ENCODE results near the gene MRPL9. TPM values are rescaled to one million over a fixed set of nuclear protein-coding genes. Genes with fewer than 3 reads are reported as not detected.

Gene MRPL9
- total RNA-seq, 1 donor from 2014 or later, result 34.1 TPM

DNA sequence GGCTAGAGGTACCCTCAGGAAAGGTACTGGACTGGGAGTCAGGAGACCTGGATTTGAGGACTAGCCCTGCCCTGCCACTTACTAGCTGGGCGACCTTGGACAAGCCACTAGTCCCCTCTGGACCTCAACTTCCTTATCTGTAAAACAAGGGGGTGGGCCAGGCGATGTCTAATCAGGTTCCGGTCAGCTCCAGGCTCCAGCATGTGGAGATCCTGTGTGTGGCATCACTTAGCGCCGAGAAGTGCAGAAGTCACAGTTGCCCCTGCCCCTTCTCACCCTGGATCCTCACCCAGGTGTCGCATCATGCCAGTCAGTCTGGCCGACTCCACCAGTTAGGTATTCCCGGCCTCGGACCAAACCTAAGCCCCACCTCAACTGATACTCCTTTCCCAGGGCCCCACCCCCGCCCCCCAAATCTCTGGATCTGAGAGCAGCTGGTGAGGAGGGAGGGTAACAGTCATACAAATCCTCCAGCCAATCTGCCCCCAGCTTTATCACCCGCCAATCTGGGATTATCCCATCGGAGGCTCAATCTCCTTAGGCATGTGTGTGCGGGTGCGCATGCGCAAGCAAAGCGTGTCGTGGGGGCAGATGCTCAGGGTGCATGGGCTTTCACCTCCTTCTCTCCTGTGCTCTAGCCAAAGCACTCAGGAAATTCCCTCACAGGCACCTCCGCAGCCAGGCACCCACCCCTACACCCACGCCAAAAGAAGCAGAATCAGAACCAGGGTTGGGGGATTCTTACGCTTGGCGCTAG is 52.1 kb downstream of the MRPL9 start:
- DNase-seq (ENCODE audit: extremely low spot score in 2 of 2), result no peak
- intact Hi-C loops (cut with DNase I), result no loop called here
- no peak overlapping the region for H3K27ac ChIP-seq
- peaks cover under 1% of the 10 kb centered on the region for H3K4me1 ChIP-seq
- H3K36me3 ChIP-seq, result no peaks in the 10 kb centered on the region
- no peaks in the 10 kb centered on the region for H3K27me3 ChIP-seq
- no peak for TF ChIP-seq POLR2AphosphoS5 (IDR thresholded peaks at IDR 0.05; ENCODE audit: insufficient read depth in 1 of 2, low read depth in 1 of 2)
- no peak for TF ChIP-seq POLR2A (IDR thresholded peaks at IDR 0.05)
- TF ChIP-seq, protein P1, sequence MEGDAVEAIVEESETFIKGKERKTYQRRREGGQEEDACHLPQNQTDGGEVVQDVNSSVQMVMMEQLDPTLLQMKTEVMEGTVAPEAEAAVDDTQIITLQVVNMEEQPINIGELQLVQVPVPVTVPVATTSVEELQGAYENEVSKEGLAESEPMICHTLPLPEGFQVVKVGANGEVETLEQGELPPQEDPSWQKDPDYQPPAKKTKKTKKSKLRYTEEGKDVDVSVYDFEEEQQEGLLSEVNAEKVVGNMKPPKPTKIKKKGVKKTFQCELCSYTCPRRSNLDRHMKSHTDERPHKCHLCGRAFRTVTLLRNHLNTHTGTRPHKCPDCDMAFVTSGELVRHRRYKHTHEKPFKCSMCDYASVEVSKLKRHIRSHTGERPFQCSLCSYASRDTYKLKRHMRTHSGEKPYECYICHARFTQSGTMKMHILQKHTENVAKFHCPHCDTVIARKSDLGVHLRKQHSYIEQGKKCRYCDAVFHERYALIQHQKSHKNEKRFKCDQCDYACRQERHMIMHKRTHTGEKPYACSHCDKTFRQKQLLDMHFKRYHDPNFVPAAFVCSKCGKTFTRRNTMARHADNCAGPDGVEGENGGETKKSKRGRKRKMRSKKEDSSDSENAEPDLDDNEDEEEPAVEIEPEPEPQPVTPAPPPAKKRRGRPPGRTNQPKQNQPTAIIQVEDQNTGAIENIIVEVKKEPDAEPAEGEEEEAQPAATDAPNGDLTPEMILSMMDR (IDR thresholded peaks at IDR 0.05), result no peak
- no peak overlapping the region for H3K4me3 ChIP-seq
- no peaks in the 10 kb centered on the region for H3K9me3 ChIP-seq

DNA sequence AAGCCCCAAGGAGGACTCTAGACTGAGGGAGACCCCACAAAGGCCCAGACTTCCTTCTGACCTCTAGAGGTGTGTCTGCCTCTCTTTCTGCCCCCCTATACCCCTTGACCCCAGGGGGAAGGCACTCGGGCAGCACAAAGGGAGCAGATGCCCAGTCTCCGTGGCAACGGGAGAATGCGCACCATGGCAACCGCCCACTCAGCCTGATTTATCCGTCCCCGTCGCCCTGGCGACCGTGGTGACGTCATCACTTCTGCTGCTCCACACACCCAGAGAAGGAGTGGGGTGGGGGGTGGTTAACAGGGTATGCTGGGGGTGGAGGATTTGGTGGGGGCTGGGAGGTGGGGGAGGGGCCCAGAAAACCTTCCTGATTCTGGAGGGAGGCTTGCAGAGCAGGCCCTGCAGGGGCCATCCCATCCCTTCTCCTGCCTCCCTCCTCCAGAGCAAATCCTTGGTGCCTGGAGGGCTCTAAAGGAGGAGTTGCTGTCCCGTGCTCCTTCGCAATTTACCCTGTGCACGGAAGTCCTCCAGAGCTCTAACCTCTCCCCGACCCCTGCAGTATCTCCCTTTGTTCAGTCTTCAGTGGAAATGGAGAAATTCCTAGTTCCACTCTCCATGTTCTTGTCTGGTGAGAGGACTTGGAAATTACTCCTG is 53.0 kb downstream of the MRPL9 start:
- Histone ChIP-seq H3K4me1 (no peaks in the 10 kb centered on the region), H3K4me3 (no peak overlapping the region), H3K27ac (no peak overlapping the region), H3K9me3 (no peaks in the 10 kb centered on the region), H3K27me3 (no peaks in the 10 kb centered on the region), H3K36me3 (no peaks in the 10 kb centered on the region)
- no peak for DNase-seq (ENCODE audit: extremely low spot score in 2 of 2)
- intact Hi-C loops (cut with DNase I), result no loop called here
- TF ChIP-seq POLR2A (IDR thresholded peaks at IDR 0.05), result no peak
- no peak for TF ChIP-seq POLR2AphosphoS5 (IDR thresholded peaks at IDR 0.05; ENCODE audit: insufficient read depth in 1 of 2, low read depth in 1 of 2)
- TF ChIP-seq, protein P1 (IDR thresholded peaks at IDR 0.05), result no peak

Small RNA genes lying within 50 kb of the gene (small RNA-seq; reads per million reads assigned to genes)
- gene RNU6-662P, result not detected

Other genes with a start within 250 kb of the MRPL9 start
- 16.0 TPM for gene TUFT1, start 223.2 kb downstream of the MRPL9 start, total RNA-seq
- gene SNX27, start 151.4 kb downstream of the MRPL9 start, total RNA-seq, result 50.6 TPM
- gene CELF3, start 46.7 kb downstream of the MRPL9 start, total RNA-seq, result 0.25 TPM
- not detected for gene RIIAD1, start 42.0 kb downstream of the MRPL9 start, total RNA-seq
- gene TDRKH, start 27.0 kb upstream of the MRPL9 start, total RNA-seq, result 5.2 TPM
- gene LINGO4, start 41.9 kb upstream of the MRPL9 start, total RNA-seq, result 0.98 TPM
- 8.1 TPM for gene RORC, start 68.3 kb upstream of the MRPL9 start, total RNA-seq
- not detected for gene C2CD4D, start 76.3 kb upstream of the MRPL9 start, total RNA-seq
- gene THEM5, start 90.2 kb upstream of the MRPL9 start, total RNA-seq, result 0.98 TPM
- gene THEM4, start 146.0 kb upstream of the MRPL9 start, total RNA-seq, result 26.8 TPM
- 176 TPM for gene S100A10, start 230.4 kb upstream of the MRPL9 start, total RNA-seq

Data from vagina (tissue), 2 donors.